ENCODE measurements around the gene TSTD1.
"Not testable (repeated sequence)": the region's sequence is repeated elsewhere in the genome, so short reads cannot be mapped to it uniquely, and the experiment has no call there.

The TSTD1 gene

GRCh38 chr1:161021165-161021969 lies 17.4 kb downstream of the TSTD1 start:
- Histone ChIP-seq H3K79me2 (ENCODE audit: insufficient read depth, low read depth) (no peaks in the 10 kb centered on the region), H3K27ac (no peak overlapping the region), H3K27me3 (ENCODE audit: insufficient read depth, low read depth) (peaks cover 10% of the 10 kb centered on the region; the same call in 1 of the 2 replicates), H3K36me3 (ENCODE audit: insufficient read depth) (no peaks in the 10 kb centered on the region), H3K4me2 (peak overlapping the region; percentile 55), H2AFZ (ENCODE audit: low read depth) (peak overlapping the region; percentile 88), H3K4me3 (IDR thresholded peaks at IDR 0.05; ENCODE audit: insufficient read depth, low read depth, low read length) (peak overlapping the region; percentile 99), H3K4me1 (ENCODE audit: low read depth, poor library complexity, severe bottlenecking) (peaks cover 20% of the 10 kb centered on the region), H4K20me1 (ENCODE audit: insufficient read depth) (no peaks in the 10 kb centered on the region), H3K9ac (peak overlapping the region; percentile 37; the same call in 1 of the 2 replicates)
- TF ChIP-seq, protein P1, sequence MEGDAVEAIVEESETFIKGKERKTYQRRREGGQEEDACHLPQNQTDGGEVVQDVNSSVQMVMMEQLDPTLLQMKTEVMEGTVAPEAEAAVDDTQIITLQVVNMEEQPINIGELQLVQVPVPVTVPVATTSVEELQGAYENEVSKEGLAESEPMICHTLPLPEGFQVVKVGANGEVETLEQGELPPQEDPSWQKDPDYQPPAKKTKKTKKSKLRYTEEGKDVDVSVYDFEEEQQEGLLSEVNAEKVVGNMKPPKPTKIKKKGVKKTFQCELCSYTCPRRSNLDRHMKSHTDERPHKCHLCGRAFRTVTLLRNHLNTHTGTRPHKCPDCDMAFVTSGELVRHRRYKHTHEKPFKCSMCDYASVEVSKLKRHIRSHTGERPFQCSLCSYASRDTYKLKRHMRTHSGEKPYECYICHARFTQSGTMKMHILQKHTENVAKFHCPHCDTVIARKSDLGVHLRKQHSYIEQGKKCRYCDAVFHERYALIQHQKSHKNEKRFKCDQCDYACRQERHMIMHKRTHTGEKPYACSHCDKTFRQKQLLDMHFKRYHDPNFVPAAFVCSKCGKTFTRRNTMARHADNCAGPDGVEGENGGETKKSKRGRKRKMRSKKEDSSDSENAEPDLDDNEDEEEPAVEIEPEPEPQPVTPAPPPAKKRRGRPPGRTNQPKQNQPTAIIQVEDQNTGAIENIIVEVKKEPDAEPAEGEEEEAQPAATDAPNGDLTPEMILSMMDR (conservative IDR thresholded peaks at IDR 0.05; ENCODE audit: low read depth, low read length): no peak

DNA sequence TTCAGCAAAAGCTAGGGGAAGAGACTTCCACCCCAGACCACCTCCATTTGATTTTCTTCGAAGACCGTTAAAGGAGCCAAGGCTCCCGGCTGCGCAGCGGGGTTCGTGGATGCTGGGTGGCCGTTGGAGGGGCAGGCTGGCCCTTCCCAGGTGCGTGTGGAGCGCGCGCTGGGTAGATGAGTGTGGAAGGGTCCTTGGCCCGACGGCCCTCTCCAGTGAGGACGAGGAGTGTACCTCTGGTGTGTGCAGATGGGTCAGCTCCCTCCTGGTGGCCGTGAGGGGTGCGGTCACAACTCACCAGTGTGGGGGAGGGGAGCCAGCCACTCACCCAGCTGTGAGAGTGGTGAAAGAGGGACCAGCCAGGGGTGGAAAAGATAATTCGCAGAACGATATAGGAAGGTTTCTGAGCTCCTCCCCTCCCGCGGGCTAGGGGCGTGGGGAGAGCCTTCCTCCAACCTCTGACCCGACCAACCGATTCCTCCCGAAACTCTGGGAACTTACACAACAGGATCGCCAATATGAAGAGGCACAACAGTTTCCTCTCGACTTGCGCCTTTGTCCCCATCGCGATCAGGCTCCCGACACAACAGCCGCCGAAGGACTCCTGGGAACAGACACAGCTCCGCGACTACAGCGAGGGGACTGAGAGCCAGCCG lies 18.1 kb downstream of the TSTD1 start, which contains the start of gene F11R:
Gene F11R (minus strand): TSS at position 644 of the 656 bp plus-strand sequence. CDS start 79 bp downstream, at position 565.
- Histone ChIP-seq H3K4me1 (ENCODE audit: low read depth, poor library complexity, severe bottlenecking) (peaks cover 20% of the 10 kb centered on the region), H3K4me2 (peak within 1 kb of the TSS; percentile 55), H3K4me3 (IDR thresholded peaks at IDR 0.05; ENCODE audit: insufficient read depth, low read depth, low read length) (peak within 1 kb of the TSS; percentile 99), H3K9ac (peak within 1 kb of the TSS; percentile 37; the same call in 1 of the 2 replicates), H3K79me2 (ENCODE audit: insufficient read depth, low read depth) (no peaks in the 10 kb centered on the region), H3K36me3 (ENCODE audit: insufficient read depth) (no peaks in the 10 kb centered on the region), H3K27me3 (ENCODE audit: insufficient read depth, low read depth) (peaks cover 10% of the 10 kb centered on the region; the same call in 1 of the 2 replicates), H4K20me1 (ENCODE audit: insufficient read depth) (no peaks in the 10 kb centered on the region), H3K27ac (no peak within 1 kb of the TSS), H2AFZ (ENCODE audit: low read depth) (peak within 1 kb of the TSS; percentile 88)
- TF ChIP-seq, protein P1 (conservative IDR thresholded peaks at IDR 0.05; ENCODE audit: low read depth, low read length): peak; percentile 29; the same call in 1 of the 2 replicates

GRCh38 chr1:161019751-161020495 lies 18.8 kb downstream of the TSTD1 start:
- H3K27ac ChIP-seq: no peak overlapping the region
- H3K9ac ChIP-seq: peak overlapping the region; percentile 37; the same call in 1 of the 2 replicates
- TF ChIP-seq, protein P1 (conservative IDR thresholded peaks at IDR 0.05; ENCODE audit: low read depth, low read length): no peak

DNA sequence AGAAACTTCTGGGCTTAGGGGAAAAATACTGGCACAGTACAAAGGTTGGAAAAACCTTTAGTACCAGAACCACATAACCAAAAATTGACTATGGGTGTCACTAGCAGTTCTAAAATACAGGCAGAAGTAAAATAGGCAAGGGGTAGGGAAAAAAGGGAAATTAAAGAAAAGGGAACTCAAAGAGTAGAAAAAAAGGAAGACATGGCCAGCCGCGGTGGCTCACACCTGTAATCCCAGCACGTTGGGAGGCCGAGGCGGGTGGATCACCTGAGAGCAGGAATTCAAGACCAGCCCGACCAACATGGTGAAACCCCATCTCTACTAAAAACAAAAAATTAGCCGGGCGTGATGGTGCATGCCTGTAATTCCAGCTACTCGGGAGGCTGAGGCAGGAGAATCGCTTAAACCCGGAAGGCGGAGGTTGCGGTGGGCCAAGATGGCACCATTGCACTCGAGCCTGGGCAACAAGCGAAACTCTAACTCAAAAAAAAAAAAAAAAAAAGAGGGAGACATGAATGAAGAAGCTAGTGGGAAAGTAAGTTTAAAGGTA lies 19.6 kb downstream of the TSTD1 start:
- H3K36me3 ChIP-seq (ENCODE audit: insufficient read depth); H3K9ac ChIP-seq; H2AFZ ChIP-seq (ENCODE audit: low read depth); H3K4me2 ChIP-seq; H3K27ac ChIP-seq; H3K79me2 ChIP-seq (ENCODE audit: insufficient read depth, low read depth); H3K4me3 ChIP-seq (IDR thresholded peaks at IDR 0.05; ENCODE audit: insufficient read depth, low read depth, low read length); H4K20me1 ChIP-seq (ENCODE audit: insufficient read depth): not testable (repeated sequence)
- Histone ChIP-seq H3K4me1 (ENCODE audit: low read depth, poor library complexity, severe bottlenecking) (peaks cover 25% of the 10 kb centered on the region), H3K27me3 (ENCODE audit: insufficient read depth, low read depth) (peaks cover 10% of the 10 kb centered on the region; the same call in 1 of the 2 replicates)

More at GRCh38 chr1:161019751-161020495, 18.8 kb downstream of the TSTD1 start:
- peak overlapping the region; percentile 55 for H3K4me2 ChIP-seq
- H3K79me2 ChIP-seq (ENCODE audit: insufficient read depth, low read depth): no peaks in the 10 kb centered on the region
- peaks cover 20% of the 10 kb centered on the region for H3K4me1 ChIP-seq (ENCODE audit: low read depth, poor library complexity, severe bottlenecking)
- H2AFZ ChIP-seq (ENCODE audit: low read depth): peak overlapping the region; percentile 88
- no peaks in the 10 kb centered on the region for H3K36me3 ChIP-seq (ENCODE audit: insufficient read depth)
- peak overlapping the region; percentile 99 for H3K4me3 ChIP-seq (IDR thresholded peaks at IDR 0.05; ENCODE audit: insufficient read depth, low read depth, low read length)
- peaks cover 10% of the 10 kb centered on the region; the same call in 1 of the 2 replicates for H3K27me3 ChIP-seq (ENCODE audit: insufficient read depth, low read depth)
- no peaks in the 10 kb centered on the region for H4K20me1 ChIP-seq (ENCODE audit: insufficient read depth)
